NCI-H2196 treated with DMSO at 0.1 percent for 48 hours (cell line): ENCODE results near the gene MRRF.
"Not testable (repeated sequence)": the region's sequence is repeated elsewhere in the genome, so short reads cannot be mapped to it uniquely, and the experiment has no call there.

Source experiments
- DNase-seq: peaks from one replicate; lab custom pipeline; 2025; ENCODE audit not compliant: unreplicated experiment; lab: John Stamatoyannopoulos, UW

Gene MRRF

DNA sequence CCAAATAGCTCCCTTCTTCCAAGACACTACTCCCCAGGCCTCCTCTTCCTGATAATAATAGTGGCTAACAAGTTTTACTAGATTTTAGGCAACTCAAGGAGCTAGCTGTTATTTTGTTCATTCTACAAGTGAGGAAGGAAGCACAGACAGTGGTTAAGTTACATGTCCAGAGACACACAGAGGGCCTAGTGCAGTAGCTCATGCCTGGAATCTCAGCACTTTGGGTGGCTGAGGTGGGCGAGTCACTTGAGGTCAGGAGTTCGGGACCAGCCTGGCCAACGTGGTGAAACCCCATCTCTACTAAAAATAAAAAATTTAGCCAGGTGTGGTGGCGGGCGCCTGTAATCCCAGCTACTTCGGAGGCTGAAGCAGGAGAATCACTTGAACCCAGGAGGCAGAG, 65.8 kb downstream of the MRRF start:
- not testable (repeated sequence) for DNase-seq

DNA sequence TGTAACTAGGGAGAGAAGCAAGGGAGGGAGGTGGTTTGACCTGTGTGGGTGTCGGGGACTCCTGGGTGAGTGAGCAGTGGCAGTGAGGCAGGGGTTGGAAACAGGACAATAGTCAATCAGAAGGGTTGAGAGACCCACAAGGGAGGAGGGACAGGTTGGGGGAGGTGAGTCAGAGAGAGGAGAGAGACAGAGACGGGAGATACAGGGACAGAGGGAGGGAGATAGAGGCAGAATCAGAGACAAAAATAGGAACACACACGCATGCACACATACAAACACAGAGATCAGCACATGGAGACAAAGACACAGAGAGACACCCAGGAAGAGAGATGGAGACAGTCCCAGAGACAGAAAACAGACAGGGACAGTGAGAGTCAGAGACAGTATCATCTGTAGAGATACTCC, 66.8 kb downstream of the MRRF start:
- DNase-seq, result no peak

DNA sequence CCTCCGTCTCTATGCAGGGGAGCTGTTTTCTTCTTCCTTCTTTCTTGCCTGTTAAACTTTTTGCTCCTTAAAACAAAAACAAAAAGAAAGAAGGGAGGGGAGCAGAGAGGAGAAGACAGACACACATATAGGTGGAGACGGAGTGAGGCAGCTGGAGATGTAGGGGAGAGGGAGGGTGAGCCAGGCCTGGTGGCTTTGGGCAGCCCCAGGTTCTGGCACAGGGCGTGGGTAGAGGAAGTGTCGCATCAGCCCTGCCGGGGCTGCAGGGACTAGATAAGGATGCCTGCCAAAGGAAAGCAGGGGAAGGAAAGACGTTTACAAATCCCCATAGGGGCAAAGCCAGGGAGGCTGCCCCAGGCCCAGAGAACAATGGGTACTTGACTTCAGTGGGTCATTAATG, 67.4 kb downstream of the MRRF start:
- no peak for DNase-seq

DNA sequence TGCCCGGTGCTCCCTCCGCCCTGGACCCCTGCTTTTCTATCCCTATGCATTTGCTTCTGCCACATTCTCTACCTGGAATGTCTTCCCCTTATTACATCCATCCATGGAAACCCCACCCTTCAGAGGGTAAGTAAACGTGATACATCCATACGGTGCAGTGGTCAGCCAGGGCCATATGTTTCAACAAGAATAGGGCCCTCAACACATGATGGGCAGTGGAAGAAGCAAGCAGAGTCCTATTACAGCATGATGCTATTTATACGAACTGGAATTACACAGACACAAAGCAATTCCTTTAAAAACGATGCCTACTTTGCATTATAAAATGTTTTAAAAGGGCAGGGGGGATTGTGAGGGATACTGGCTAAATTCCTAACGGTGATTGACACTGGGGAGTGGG, 68.0 kb downstream of the MRRF start:
- DNase-seq, result no peak

DNA sequence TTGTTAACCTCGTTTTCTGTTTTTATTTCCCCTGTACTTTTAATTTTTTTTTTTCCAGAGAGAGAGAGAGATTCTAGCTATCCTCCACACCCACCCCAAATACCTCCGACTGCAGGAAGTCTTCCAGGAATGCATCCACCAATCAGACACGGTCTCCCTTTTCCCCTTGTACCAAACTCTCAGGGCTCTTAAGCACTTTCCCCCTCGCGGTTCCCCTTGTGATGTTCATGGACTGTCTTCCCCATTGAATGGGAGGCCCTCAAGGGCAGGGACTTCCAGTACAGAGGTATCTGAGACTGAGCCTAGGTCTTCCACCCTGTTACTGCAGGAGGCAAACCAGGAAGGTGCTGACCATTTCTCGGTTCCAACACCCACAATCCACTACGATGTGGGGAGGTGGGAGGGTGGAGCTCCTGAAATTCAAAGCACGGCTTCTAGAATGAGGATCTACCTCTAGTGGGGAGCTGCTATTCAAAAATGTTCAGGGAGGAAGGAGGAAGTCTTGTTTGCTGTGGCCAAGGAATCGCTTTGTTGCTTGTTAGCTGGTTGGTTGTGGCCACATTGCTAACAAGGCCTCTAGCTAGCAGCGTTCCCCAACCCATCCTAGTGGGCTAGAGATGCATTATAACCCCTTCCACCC, 68.6 kb downstream of the MRRF start:
- no peak for DNase-seq

DNA sequence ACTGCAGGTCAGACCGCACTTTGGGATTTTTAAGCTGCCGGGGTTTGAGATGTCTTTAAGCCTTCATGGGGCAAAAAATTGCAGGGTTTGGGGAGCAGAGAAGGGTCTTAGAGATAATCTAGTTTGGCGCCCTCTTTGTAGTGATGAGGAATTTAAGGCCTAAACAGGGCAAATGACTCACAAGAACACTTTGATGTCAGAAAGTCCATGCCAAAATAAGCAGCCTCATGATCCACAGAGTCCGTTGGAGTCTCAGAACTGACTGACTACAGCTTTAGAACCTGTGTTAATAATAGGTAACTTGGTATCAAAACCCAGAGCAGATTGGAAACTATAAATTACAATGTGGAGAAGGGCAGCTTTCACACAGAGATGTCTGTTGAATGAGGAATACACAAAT, 70.2 kb downstream of the MRRF start:
- DNase-seq, result no peak

DNA sequence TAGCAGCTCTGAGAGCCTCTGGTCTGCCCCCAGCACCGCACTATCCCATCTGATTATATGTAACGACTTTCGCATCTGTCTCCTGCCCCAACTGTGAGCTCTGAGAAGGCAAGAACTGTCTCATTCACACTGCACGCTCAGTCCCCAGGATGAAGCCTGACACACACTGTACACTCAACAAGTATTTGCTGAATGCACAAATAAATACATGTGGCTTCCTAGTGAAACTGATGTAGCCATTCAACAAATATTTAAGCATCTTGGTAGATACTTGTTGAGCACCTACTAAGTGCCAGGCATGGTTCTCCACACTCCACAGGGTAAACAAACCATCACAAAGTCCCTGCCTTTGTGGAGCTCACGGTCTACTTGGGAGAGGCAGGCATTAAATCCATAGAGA, 71.5 kb downstream of the MRRF start:
- no peak for DNase-seq

DNA sequence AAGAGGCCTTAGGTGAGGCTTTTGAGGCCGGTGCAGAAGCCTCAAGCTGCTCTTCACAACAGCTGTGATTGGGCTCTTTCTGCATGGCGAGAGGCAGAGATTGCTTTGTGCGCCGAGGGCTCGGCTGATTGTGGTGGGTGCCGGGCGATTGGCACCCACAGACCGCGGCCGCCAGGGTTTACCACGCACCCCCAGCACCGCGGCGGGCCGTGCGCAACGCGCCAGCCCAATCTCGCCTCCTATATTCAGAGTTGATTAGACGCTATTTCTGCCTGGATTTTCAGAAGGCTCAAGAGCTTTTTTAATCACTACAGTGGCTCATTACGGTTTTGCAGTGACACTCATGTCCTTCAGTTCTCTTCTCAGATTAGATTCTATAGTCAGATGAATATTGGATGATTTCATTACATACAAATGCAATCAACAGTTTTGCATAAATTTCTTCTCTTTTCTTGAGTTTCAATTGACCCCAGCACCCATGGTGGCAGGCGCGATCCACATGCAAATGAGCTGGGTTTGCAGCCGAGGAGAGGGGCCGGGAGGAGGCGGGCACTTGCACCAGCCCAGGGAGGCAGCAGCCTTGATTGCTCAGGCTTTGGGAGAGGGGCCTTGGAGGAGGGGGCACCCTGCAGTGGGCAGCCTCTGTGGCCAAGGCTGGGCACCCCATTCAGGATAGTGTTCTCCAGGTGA, 72.3 kb downstream of the MRRF start:
- no peak for DNase-seq

DNA sequence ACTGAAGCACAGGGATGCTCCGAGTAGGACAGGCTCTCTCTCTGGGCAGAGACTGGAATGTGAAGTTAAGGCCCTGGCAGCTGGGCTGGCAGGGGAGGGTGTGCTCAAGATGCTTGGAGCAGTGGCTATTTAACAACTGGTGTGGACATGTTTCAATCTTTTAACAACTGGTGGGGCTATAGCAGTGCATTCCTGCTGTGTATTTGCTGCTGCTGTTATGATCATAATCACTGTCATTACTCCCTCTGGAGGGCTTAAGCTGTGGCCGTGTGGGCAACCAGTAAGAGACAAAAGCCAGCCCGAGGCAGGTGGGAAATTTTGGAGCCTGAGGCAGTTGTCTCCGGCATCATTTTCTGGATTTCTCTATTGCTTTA, 72.9 kb downstream of the MRRF start:
- no peak for DNase-seq

DNA sequence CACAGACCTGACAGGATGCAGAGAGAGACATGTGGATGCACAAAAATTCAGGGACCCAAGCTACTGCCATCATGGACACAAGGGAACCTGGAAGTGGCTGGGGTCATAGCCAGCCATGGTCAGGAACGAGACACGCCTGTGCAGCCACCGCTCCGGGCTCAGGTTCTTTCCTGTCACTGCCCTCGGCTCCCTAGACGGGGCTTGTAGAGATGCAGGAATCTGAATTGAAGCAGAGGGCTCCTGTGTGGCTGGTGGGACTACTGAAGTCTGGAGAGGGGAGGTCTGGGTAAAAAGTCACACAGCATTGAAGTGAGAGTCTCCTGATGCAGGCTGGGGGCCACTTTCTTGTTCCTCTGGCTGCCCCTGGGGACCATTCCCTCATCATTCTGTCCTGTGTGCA, 73.9 kb downstream of the MRRF start:
- DNase-seq, result no peak

DNA sequence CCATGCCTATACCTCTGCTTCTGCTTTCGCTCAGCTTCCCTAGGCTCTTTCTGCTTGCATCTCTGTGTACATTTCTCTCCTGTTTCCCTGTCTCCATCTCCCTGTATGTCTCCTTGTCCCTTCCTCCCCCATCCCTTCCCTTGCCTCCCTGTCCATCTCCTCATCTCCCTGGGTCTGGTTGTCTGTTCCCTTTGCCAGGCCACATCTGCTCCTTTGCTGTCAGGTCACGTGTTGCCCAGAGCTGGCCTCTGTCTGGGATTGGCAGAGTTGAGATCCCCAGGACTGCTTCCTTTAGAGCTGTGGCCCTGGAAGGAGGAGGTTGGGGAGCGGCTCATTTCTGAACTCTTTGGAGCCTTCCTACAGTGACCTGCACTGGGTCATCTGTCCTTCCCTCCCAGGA, 74.3 kb downstream of the MRRF start:
- DNase-seq, result no peak

DNA sequence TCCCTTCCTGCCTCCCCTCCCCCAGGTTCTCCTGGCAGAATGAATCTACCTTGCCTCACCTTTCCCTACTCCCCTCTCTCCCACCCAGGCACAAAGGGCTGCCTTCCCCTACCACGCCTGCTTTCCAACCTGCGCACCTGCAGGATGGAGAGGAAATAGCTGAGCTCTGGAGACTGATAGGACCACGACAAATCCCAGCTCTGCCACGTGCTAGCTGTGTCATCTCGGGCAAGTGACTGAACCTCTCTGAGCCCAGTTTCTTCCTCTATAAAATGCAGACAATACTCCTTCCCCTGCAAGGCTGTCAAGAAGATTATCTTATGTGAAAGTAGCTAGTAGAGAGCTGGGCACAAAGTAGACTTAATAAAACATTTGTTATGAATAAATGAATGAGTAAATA, 74.9 kb downstream of the MRRF start:
- DNase-seq, result no peak

DNA sequence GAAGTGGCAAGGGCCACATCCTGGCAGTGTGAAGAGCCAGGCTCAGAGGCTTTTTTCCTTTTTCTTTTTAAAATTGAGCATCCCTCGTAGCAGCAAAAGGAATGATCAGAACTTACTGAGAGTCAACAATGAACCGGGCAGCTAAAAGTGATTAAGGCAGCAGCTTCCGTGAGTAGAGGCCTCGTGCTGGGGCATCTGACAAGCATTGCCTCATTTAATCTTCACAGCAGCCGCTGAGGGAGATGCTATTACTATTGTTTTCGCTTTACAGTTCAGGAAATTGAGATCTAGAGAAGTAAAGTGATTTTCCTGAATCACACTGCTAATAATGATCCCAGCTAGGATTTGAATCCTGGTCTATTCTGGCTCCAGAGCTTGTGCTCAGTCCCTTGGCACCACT, 75.5 kb downstream of the MRRF start:
- no peak for DNase-seq

DNA sequence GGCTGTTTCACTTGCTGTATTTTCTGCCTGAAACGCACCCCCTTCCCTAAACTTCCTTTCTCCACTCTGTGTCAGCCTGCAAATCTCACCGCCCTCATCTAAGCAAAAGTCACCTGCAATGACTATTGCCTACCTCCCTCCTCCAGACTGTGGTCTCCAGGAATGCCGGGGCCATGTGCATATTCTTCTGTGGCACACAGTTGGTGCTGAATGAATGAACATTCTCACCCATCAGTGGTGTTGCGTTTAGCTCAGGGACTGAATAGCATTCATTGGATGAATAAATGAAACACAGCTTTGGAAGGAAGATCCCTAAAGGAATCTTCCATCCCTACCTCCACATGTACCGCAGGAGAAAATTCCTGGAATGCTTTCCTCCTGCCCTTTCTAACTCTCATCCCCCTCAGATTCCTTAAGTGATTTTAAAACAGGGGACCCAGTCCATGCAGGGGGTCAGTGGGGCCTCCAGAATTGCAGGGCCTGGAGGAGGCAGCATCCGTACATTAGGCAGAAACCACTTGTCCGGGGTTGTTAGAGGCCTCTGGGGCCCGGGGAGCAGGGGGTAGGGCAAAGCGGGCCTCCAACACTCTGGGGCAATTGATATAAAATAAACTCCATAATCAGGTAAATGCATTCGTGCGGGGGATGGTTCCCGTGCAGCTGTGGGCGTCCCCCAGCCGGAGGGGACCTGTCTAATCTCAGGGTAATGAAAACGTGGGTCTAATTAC, 77.8 kb downstream of the MRRF start:
- DNase-seq, result no peak

DNA sequence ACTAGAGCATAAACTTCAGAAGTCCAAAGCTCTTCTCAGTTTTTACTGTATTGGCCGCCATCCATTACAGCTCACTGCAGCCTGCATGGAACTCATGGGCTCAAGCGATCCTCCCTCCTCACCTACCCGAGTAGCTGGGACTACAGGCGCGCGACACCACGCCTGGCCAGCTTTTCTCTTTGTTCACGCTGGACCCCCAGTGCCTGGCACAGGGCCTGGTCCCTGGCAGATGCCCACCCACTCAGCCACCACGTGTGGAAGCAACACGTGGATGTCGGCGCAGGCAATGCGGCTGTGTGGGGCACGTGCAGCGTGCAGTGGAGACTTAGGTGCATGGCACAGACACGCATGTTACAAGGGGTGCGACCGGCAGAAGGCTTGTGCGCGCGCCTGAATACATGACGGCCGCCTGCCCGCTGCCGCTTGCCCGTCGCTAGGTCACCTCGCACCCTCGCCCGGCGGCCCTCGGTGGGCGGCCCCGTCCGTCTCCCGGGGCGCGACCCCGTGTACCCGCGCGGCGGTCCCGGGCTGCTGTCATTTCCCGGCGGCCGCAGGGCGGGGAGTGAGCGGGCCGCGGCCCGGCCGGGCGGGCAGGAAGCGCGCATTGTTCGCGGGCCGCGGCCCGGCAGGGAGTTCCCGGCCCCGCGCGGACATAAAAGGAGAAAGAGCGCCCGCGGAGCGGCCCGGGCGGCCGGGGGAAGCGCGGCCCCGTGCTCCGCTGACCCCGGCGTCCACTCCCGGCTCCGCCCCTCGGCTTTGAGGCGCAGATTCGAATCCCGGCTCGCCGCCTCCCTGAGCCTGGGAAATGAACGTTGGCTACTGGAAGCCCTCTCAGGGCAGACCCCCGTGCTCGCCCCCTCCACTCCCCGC, 82.0 kb downstream of the MRRF start:
- DNase-seq, result no peak

DNA sequence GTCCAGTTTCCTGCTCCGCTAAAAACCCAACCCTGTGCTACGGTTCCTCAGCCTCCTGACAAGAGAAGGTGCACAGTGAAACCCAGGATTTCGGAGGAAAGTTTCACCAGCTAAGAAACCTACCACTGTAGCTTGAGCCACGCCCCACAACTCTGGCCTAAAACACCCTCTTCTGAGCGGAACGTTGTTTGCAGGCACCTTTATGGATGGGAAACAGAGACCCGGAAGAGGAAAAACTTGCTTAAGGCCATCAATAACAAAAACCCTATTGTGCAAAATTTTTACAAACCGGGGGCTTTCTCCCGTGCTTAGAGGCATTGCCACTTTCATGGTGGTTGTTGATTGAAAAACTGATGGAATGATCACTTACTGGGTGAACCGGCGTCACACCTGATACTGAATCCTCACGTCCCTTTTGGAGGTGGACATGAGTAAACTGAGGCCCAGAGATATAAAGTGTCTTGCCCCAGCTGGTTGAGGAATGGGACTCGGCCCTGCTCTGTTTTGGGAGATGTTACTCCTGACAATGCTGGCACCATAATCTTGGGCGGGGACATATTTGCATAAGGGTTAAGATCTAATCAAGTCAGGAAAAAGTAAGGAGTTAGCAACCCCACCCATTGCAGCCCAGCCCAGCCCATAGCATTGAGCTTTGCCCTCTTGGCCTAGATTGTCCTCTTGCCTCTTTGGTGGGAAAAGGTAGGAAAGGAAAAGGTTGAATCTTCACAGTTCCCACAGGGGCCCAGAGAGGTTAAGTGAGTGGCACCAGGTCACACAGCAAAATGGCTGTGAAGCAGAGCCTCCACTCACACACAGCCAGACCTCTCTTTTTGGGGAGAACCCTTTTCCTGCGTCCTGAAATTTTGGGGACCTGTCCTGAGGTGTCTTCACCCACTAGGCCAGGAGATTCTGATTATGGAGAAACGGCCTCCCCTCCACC, 82.9 kb downstream of the MRRF start:
- DNase-seq, result no peak

DNA sequence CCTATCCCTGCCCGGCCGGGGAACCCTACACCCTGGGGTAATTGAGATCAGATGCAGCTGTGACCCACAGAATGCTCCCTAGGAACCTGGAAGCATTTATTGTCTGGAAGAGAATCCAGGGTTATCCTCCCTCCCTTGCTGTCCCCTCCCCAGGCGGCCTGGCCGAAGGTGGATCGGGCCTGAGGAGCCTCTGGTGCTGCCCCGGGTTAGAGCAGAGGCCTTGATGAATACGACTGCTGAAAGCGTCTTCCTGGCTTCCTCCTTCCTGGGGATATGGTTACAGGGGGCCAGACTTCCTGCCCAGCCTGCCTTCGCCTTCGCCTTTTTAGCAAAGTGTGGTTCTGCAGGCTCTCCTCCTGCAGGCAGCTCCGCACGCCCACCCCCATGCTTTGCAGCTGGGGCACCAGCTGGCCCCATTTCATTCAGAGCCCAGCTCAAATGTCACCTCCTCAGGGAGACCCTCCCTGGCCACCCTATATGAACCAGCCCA, 83.7 kb downstream of the MRRF start:
- DNase-seq, result no peak

DNA sequence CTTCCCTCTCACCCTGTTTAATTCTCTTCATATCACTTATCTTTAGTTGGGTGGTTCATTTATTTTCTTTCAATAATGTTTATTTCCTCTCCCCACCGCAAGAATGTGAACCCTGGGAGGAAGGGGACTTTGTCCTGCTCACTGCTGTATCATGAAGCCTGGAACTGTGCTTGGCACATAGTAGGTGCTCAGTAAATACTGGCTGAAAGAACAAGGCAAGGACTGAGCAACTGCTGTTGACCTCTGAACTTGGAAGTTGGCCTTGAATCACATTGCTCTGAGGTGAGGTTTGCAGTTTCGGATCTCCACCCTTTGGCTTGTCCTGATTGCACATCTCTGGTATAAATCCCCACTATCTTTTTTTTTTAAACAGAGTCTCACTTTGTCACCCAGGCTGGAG, 84.1 kb downstream of the MRRF start:
- DNase-seq, result no peak

DNA sequence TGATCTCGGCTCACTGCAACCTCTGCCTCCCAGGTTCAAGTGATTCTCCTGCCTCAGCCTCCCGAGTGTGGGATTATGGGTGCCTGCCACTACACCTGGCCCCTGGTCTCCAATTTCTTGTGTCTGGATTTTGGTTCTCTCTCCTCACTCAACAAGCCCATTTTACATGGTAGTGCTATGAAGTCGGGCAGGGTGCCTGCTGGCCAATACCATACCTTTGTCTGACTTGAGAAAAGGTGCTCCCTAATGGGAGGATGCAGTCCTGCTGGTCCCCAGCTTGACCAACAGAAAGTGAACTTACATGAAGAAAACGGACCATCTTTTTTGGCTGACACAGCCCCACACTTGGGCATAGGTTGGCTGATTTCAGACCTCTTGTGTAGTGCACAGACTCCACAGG, 84.5 kb downstream of the MRRF start:
- DNase-seq, result no peak
